HG02798 (cell line): ENCODE measurements around the gene RNF175.

Experiments used
- ATAC-seq: cut with Tn5 transposase; IDR thresholded peaks from one replicate; pipeline ENCODE4 v1.9.1; 2021; ENCODE audit warnings: mild to moderate bottlenecking; ENCODE audit not compliant: unreplicated experiment, poor library complexity

RNF175 gene

DNA sequence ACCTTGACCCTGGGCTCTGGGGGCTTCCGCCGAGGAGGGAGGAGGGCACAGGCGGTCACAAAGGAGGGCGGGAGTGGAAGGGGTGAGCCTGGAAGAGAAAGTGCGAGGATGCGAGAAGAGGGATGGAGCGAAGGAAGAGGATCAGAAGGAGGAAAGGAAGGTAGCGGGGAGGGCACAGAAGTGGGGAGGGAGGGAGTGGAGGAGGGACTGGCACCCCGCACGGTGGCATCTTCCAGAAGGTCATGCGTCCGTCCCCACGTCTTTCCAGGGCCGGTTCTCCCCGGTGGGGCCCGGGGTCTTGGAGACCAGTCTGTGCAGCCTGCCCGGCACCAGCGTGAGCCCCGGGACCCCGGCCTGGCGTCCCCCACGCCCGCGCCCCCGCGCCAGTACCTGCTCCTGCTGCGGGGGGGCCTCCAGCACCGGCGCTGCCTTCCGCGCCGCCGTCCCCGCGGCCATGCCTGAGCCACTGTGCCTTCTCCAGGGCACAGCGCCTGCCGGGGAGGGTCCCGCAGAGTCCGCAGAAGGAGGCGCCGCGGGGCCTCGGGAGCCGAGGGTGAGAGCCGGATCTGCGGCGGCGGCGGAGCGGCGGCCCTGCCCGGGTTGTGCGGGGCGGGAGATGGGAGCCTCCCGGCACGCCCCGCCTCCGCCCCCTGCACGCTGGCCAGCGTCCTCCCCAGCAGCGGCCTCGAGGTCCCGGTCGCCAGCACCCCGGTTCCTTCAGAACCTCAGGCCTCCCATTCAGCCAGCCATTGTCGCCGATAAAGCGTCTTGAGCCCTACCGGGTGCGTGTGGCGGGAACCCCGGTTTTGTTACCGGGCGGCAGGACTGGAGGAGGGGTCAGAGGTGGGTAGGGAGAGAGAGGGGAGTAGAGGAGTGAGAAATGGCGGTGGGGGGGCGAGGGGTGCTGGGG is at the start of gene RNF175:
Gene RNF175 (minus strand): TSS at position 618 of the 910 bp plus-strand sequence. CDS start 162 bp downstream, at position 456.
- no peak for ATAC-seq

DNA sequence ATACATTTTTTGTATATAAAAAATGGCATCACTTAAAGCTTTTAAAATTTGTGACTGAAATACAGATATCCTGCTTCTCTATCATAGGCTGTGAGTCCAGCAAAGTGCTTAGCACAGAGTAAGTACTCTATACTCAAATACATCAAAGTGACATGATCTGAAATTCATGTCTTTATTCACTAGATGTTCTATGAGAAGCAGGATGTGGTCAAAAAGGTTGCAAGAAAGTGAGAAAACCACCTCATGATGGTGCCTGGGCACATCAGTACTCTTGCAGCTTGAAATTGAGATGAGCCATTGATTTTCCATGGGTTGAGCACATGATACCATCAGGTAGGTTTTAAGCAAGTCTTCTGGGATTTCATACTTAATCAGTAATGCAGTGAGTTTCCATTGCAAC is 49.5 kb upstream of the RNF175 start:
- peak; percentile 67 for ATAC-seq

DNA sequence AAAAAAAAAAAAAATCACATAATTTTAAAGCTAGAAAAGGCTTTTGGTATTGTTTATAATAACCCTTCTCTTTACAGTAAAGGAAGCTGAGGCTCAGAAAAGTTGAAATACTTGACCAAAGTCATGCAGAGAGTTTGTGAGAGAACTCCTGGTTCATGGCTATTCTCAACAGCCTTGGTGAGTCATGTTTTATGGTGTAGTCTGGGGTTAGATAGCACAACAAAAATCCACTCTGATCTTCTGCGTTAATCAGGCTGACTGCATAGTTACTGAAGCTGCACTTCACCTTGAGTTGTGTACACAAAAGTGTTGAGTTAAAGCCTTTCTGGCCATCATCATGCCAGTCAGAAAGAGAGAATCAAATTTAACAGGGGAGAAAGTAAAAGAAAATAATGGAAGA is 48.4 kb upstream of the RNF175 start:
- no peak for ATAC-seq

DNA sequence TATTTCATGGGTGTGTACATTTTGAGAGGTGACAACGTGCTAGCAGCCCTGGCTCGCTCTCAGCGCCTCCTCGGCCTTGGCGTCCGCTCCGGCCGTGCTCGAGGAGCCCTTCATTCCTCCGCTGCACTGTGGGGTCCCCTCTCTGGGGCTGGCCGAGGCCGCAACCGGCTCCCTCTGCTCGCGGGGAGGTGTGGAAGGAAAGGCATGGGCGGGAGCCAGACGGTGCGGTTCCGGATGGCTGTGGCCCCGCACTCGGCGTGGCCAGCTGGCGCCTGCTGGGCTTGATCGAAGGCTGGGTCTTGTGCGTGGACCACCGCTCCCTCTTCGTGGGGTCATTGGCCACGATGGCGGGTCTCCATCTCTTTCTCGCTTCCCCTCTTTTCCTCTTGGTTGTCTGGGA is 46.2 kb upstream of the RNF175 start:
- ATAC-seq = no peak

DNA sequence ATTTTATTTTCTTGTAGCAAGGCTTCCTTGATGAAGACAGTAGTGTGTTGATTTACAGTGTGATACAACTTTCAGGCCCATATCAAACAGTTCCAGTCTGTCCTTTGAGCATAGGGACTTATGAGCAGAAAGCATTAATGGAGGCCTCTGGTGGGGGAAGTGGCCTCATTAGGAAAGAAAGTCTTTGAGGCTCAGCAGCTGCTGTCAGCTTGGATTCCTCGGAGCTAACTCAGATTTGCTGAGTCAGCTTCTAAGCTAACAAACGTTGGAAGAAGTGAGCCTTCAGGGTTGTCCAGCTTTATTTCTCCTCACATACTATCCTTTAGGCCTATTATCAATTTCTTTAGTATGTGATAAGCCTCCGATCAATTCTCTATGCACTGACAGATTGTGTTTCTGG is 44.9 kb upstream of the RNF175 start:
- ATAC-seq = no peak

DNA sequence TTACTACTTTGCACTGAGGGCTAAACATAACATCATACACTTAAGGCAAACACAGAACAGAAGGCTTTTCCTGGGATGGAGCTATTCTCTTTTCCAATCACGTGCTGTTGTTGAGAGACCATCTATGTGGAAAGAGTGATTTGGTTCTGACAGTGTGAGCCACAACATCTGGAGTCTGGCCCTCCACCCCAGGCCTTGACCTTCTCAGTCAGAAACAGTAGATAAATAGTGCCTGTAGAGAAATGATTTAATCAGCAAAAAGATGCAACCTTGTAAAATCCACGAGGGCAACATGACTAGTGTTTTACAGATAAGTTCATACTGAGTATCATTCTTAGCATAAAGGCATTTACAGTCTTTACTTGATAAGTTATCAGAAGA is 39.9 kb upstream of the RNF175 start:
- ATAC-seq = no peak

DNA sequence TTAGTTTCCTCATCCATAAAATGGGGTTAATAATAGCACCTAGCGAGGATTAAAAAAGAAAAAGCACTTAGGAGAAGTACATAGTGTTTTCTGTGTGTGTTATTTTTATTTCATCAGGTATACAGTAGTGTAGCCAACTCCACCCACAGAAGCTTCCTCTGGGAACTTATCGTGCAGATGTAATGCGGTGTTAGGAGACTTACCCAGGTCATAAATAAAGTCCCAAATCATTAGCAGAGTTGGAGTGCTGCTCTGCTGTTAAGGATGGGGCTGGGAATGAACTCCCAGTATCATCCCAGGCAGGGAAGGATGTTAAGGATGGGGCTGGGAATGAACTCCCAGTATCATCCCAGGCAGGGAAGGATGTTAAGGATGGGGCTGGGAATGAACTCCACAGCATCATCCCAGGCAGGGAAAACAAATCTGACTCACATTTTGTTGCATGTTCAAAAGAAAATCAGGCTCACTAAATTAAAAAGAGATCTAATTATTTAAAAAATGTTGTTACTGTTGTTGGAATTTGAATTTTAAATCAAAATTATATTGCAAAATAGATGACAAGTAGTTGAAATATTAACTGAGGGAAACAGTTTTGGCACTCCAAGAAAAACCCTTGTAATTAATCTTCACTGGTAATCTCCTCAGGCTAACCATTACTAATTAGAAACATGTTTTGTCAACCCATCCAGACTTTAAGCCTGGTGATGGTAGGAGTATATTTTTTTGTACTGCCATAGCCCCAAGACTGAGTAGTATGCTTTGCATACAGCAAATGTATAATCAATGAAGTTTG is 39.3 kb upstream of the RNF175 start:
- no peak for ATAC-seq

DNA sequence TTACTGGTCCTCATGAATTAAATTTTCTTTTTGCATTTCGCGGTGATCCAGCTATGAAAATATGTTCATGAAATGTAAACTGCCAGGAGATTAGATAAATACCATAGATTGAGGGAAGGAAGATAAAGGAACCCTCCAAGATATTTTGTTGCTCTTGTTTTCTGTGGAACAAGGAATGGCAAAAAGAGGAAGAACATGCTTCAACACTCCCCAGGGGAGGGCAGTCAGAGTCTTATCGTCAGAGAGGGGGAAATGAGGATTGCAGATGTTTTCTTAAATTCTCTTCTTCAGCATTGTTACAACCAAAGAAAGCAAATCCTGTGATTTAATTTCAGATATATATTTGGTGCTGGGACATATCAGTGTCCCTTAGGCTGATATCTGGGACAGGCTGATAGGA is 38.6 kb upstream of the RNF175 start:
- ATAC-seq = no peak

DNA sequence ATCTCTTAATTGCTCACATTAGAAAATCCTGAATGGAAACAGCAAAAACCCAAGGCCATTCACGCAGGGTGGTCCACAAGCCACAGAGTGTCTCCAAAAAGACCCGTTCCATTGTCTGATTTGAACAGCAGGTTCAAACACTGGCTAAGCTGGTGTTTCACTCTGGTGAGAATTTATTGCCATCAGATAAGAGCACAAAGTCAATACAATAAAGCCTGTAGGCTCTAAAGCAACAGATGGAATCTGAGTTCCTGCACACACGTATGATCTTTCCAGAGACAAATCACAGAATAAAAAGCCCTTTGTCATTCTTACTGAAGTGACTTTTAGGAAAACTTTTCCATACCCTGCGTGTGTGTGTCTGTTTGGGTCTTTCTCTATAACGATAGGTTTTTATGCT is 34.2 kb upstream of the RNF175 start:
- no peak for ATAC-seq

DNA sequence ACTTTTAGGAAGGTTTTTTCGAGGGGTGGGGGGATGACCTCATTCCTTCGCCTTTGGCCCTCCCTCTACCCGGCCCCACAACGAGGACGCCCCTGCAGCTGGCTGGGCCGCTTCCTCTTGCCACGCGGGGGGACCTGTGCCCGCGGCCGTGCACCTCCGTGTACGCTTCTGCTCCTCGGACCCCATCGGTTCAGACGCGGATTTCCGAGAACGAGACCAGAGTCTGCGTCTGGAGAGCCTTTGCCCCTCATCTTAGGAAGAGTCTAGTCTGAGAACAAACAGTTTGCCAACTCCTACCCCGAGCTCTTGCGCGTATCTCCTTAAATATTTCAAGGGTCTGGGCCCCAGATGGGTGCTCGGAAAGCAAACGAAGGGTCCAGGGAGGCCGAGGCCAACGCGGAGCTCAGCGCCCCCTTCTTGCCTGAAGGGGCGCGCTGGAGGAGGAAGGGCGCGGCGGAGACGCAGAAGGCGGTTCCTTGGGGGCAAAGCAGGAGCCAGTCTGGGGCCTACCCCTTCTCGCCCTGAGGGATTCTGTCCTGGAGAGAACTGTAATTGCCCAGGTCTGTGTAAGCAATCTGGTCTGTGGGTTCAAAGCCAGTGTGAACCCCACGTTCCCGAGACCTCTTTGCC is 32.9 kb upstream of the RNF175 start:
- no peak for ATAC-seq

DNA sequence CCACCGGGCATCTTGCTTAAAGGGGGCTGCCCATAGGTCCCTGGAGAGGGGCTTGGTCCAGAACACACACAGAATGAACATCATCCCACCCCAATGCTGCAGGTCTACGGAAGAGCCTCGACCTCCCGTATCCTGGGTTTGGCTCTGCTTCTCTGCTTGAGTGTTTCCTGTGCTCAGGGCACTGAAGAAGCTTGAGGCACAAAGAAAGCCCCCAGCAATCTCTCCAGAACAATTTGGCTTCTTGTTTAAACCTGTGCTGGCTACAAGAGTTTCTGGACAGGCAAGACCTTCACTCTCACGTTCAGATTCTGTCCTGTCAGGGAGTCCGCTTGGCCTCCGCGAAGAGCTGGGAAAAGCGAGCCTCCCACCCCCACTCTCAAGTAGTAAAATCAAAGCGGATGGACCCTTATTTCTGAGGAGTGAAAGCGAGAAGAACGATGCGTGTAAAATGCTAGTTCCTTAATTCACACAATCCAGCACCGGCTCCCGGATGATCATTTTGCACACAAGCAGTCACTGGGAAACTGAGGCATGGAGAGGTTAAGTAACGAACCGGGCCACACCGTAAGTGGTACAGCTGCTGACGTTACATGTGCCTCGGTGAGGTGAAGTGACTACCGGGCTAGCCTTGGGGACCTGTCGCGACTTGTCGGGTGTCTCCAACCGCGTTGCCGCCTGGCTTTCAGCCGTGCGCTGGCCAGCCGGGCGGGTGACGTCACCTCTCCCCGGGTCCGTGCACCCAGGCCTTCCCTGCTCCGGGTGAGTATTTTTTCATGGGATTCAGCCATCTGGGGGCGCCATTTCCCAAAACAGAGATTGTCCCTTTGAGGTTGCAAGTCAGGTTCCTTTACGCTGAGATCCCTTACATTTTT is 32.2 kb upstream of the RNF175 start:
- no peak for ATAC-seq

DNA sequence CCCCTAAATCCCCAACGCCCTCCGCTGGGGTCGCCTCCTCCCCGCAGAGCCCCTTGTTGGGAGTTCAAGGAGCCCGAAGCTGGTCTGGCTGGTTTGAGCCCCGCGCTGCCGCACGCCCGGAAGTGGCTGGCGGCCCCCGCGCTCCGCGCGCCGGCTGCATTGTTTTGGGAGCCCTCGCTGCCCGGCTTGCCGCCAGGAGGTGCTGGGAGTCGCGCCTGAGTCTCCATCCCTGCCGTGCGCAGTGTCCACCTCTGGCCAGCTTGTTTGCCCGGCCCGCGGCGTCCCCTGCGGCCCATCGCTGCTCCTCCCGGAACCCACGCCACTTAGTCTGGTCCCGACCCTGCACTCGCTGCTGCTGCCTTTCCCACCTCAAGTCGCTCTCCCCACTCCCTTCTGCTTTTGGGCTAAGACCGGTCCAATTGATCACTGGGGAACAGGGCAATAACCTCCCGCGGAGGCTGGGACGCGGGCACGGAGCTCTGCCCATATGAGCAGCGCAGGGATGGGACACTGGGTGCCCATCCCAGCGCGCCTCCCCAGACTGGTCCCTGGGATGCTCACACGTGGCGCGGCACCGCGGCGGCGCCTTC is 31.2 kb upstream of the RNF175 start:
- peak; percentile 43 for ATAC-seq

DNA sequence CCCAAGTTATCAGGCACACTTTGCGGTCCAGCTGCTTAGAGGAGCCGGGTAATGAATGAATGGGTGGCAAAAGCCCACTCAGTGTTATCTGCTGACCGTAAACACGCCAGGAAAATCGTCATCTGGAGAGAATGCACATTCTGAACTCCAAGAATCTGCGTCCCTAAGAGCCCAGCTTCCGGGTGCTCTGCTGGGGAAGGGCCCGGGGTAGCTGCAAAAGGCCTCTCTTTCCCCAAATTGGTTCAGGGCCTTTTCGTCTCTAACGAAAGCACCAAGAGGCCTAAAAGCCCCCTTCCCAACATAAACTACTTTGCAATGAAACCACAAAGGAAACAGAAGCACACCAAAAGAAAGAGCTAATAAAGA is 30.7 kb upstream of the RNF175 start:
- no peak for ATAC-seq

DNA sequence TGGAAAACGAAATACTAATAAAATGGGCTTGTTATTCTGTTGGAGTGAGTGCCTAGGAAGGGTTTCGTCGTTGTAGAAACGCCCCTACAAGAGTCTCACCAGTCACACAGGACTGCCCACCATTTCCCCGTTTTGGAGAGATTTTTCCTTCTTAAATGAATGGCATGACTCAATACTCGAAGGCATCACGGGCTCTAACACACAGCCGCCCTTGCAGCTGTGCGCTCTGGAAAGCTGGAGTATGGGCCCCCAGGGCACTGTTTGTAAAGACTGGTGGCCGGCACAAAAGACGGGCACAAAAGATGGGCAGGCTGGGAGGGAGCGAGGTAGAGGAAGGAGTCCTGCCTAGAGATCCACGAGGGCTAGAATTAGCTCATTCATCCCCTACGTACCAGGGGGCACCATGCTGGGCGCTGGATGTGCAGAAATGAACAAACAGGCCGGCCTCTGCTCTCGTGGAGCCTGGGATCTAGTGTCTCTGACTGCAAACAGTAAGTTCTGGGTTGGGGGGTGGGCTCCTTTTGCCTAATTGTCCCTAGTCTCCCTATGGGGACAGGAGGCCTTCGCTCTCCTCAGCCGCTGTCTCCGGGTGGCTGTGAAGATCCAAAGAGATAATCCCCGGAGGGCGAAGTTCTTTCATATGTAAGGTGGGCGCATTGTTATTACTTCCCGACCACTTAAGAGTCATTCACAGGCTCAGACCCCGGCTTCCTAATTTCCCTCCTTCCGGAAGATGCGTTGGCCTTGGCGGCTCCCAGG is 30.1 kb upstream of the RNF175 start:
- no peak for ATAC-seq

DNA sequence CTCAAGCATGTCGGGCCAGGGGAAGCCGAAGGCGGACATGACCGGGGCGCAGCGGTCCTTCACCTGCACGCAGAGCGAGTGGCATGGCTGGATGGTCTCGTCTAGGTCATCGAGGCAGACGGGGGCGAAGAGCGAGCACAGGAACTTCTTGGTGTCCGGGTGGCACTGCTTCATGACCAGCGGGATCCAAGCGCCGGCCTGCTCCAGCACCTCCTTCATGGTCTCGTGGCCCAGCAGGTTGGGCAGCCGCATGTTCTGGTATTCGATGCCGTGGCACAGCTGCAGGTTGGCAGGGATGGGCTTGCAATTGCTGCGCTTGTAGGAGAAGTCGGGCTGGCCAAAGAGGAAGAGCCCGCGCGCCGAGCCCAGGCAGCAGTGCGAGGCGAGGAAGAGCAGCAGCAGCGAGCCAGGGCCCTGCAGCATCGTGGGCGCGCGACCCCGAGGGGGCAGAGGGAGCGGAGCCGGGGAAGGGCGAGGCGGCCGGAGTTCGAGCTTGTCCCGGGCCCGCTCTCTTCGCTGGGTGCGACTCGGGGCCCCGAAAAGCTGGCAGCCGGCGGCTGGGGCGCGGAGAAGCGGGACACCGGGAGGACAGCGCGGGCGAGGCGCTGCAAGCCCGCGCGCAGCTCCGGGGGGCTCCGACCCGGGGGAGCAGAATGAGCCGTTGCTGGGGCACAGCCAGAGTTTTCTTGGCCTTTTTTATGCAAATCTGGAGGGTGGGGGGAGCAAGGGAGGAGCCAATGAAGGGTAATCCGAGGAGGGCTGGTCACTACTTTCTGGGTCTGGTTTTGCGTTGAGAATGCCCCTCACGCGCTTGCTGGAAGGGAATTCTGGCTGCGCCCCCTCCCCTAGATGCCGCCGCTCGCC is 28.8 kb upstream of the RNF175 start, which contains the start of gene SFRP2:
Gene SFRP2 (minus strand): TSS at position 671 of the 864 bp plus-strand sequence. CDS start 248 bp downstream, at position 423.
- ATAC-seq = no peak

DNA sequence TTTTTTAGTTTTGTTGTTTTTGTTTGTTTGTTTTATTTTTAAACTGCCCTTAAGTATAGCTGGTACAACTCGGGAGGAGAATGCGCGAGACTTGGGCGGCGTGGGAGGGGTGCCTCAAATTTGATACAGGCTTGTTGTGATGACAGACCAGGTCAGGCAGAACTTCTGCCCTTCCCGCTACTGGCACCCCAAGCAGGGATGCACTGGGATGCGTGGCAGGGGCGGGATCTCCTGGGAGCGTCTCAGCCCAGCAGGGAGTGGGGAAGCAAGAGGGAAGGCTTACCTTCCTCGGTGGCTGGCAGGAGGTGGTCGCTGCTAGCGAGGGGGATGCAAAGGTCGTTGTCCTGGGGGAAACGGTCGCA is 28.2 kb upstream of the RNF175 start:
- no peak for ATAC-seq

DNA sequence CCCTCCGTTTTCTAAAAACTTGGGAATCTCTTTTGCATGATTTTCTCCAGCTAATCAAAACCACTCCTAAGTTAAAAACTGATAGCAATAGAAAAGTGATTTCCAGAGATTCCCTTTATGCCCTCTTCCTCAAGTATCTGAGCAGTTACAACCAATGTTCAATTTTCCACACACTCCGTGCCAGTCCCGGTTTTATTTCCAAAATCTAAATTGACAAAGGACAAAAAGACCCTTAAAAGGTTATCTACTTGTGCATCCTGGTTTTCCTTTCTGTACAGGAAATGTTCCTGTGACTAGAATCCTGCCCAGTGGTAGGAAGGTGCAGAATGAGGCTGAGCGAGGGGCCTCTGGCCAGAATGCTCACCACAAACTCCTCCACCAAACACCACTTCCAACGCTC is 27.8 kb upstream of the RNF175 start:
- ATAC-seq = no peak

DNA sequence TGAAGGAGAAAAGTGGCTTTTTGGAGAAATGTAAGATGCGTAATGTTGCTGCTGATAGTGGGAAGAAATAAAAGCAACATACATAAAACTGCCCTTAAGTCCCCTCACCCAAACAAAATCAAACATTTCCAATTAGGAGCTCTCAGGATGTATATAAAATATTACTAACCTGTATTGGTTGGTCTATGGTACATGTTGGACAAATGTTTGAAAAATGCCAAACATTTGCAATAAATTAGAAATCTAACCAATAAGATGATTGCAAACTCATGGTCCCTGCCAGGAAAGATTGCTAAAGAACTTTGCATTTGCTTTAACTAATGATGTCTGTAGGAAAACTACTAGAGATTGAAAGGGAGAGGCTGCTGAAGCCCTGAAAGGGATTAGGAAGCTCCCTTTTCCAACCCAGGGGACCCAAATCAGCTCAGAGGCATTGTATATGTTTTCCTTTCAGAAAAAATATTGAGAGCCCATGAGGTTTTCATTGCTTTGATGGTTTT is 27.3 kb upstream of the RNF175 start:
- ATAC-seq = no peak
